ENCODE results near the gene ICOS. TPM values are rescaled to one million over a fixed set of nuclear protein-coding genes. Genes with fewer than 3 reads are reported as not detected.
A peak's percentile ranks its signal among the peaks of the same experiment; 100 is the strongest.

The ICOS gene
- total RNA-seq = under 1 TPM in 1 of 2 donors, not detected in 1; 0.49 TPM
- under 1 TPM in 1 of 2 donors, not detected in 1; 0.10 TPM for polyA plus RNA-seq
- long read RNA-seq, donor 1, partial matches to known transcripts = 0 of 1 reads
- long read RNA-seq, donor 1, other reads (novel, unspliced or antisense) = 1 of 1 reads
- long read RNA-seq, donor 2, partial matches to known transcripts = 0 of 2 reads
- long read RNA-seq, donor 2, other reads (novel, unspliced or antisense) = 2 of 2 reads

- Histone ChIP-seq H3K36me3 (ENCODE audit: control insufficient read depth in 1 of 2, insufficient read depth in 2 of 2, low read length in 1 of 2) (no peaks in the 10 kb centered on the region), H3K9me3 (ENCODE audit: control insufficient read depth, low read length) (no peaks in the 10 kb centered on the region), H3K4me3 (ENCODE audit: low read length in 2 of 2) (no peak within 1 kb of the TSS), H3K27me3 (ENCODE audit: control insufficient read depth in 1 of 2, insufficient read depth in 2 of 2, low read length in 1 of 2) (no peaks in the 10 kb centered on the region), H3K4me1 (ENCODE audit: control insufficient read depth in 1 of 2, insufficient read depth in 2 of 2, low read length in 2 of 2) (peaks cover 0 to 6% of the 10 kb centered on the region in 2 donors), H3K27ac (ENCODE audit: low read depth in 1 of 2, low read length in 2 of 2) (no peak within 1 kb of the TSS)
- DNase-seq (no peak), ATAC-seq (ENCODE audit: low FRiP score) (no peak)
- 87 to 88% methylated on average over 5 of the region's 5 CpGs for WGBS, 2 donors
- intact Hi-C loops (cut with DNase I) = no loop called here
These were observed at the start of gene ICOS for GRCh38 chr2:203936535-203936934. TSS of gene ICOS (plus strand) at chr2:203936763. CDS start at chr2:203936815, 52 bp downstream.

GRCh38 chr2:203887677-203888076 is 48.9 kb upstream of the ICOS start:
- H3K36me3 ChIP-seq (ENCODE audit: control insufficient read depth in 1 of 2, insufficient read depth in 2 of 2, low read length in 1 of 2) = no peaks in the 10 kb centered on the region
- H3K4me1 ChIP-seq (ENCODE audit: control insufficient read depth in 1 of 2, insufficient read depth in 2 of 2, low read length in 2 of 2) = no peaks in the 10 kb centered on the region
- intact Hi-C loops (cut with DNase I) = no loop called here
- H3K9me3 ChIP-seq (ENCODE audit: control insufficient read depth, low read length) = no peaks in the 10 kb centered on the region
- no peak overlapping the region for H3K4me3 ChIP-seq (ENCODE audit: low read length in 2 of 2)
- no peak for DNase-seq
- H3K27me3 ChIP-seq (ENCODE audit: control insufficient read depth in 1 of 2, insufficient read depth in 2 of 2, low read length in 1 of 2) = no peaks in the 10 kb centered on the region
- no peak for ATAC-seq (ENCODE audit: low FRiP score)
- H3K27ac ChIP-seq (ENCODE audit: low read depth in 1 of 2, low read length in 2 of 2) = no peak overlapping the region

- no peak for ATAC-seq (ENCODE audit: low FRiP score)
- Histone ChIP-seq H3K9me3 (ENCODE audit: control insufficient read depth, low read length) (no peaks in the 10 kb centered on the region), H3K4me1 (ENCODE audit: control insufficient read depth in 1 of 2, insufficient read depth in 2 of 2, low read length in 2 of 2) (no peaks in the 10 kb centered on the region), H3K27ac (ENCODE audit: low read depth in 1 of 2, low read length in 2 of 2) (no peak overlapping the region), H3K27me3 (ENCODE audit: control insufficient read depth in 1 of 2, insufficient read depth in 2 of 2, low read length in 1 of 2) (no peaks in the 10 kb centered on the region), H3K4me3 (ENCODE audit: low read length in 2 of 2) (no peak overlapping the region), H3K36me3 (ENCODE audit: control insufficient read depth in 1 of 2, insufficient read depth in 2 of 2, low read length in 1 of 2) (no peaks in the 10 kb centered on the region)
- intact Hi-C loops (cut with DNase I) = no loop called here
- 92 to 97% methylated on average over 1 of the region's 1 CpG for WGBS, 2 donors
- no peak for DNase-seq
These were observed 47.0 kb upstream of the ICOS start for GRCh38 chr2:203889542-203889941.

- DNase-seq = no peak
- Histone ChIP-seq H3K4me1 (ENCODE audit: control insufficient read depth in 1 of 2, insufficient read depth in 2 of 2, low read length in 2 of 2) (no peaks in the 10 kb centered on the region), H3K27me3 (ENCODE audit: control insufficient read depth in 1 of 2, insufficient read depth in 2 of 2, low read length in 1 of 2) (no peaks in the 10 kb centered on the region), H3K27ac (ENCODE audit: low read depth in 1 of 2, low read length in 2 of 2) (no peak overlapping the region), H3K36me3 (ENCODE audit: control insufficient read depth in 1 of 2, insufficient read depth in 2 of 2, low read length in 1 of 2) (no peaks in the 10 kb centered on the region), H3K4me3 (ENCODE audit: low read length in 2 of 2) (no peak overlapping the region), H3K9me3 (ENCODE audit: control insufficient read depth, low read length) (no peaks in the 10 kb centered on the region)
- 93 to 96% methylated on average over 1 of the region's 1 CpG for WGBS, 2 donors
- intact Hi-C loops (cut with DNase I) = no loop called here
- no peak for ATAC-seq (ENCODE audit: low FRiP score)
These were observed 46.6 kb upstream of the ICOS start for GRCh38 chr2:203889944-203890343.

GRCh38 chr2:203890733-203891132 is 45.8 kb upstream of the ICOS start:
- DNase-seq (no peak), ATAC-seq (ENCODE audit: low FRiP score) (no peak)
- Histone ChIP-seq H3K4me3 (ENCODE audit: low read length in 2 of 2) (no peak overlapping the region), H3K27ac (ENCODE audit: low read depth in 1 of 2, low read length in 2 of 2) (no peak overlapping the region), H3K27me3 (ENCODE audit: control insufficient read depth in 1 of 2, insufficient read depth in 2 of 2, low read length in 1 of 2) (no peaks in the 10 kb centered on the region), H3K4me1 (ENCODE audit: control insufficient read depth in 1 of 2, insufficient read depth in 2 of 2, low read length in 2 of 2) (no peaks in the 10 kb centered on the region), H3K36me3 (ENCODE audit: control insufficient read depth in 1 of 2, insufficient read depth in 2 of 2, low read length in 1 of 2) (no peaks in the 10 kb centered on the region), H3K9me3 (ENCODE audit: control insufficient read depth, low read length) (no peaks in the 10 kb centered on the region)
- intact Hi-C loops (cut with DNase I) = no loop called here
- 90 to 94% methylated on average over 1 of the region's 1 CpG for WGBS, 2 donors

- Histone ChIP-seq H3K4me3 (ENCODE audit: low read length in 2 of 2) (no peak overlapping the region), H3K9me3 (ENCODE audit: control insufficient read depth, low read length) (no peaks in the 10 kb centered on the region), H3K36me3 (ENCODE audit: control insufficient read depth in 1 of 2, insufficient read depth in 2 of 2, low read length in 1 of 2) (no peaks in the 10 kb centered on the region), H3K27me3 (ENCODE audit: control insufficient read depth in 1 of 2, insufficient read depth in 2 of 2, low read length in 1 of 2) (no peaks in the 10 kb centered on the region), H3K27ac (ENCODE audit: low read depth in 1 of 2, low read length in 2 of 2) (no peak overlapping the region), H3K4me1 (ENCODE audit: control insufficient read depth in 1 of 2, insufficient read depth in 2 of 2, low read length in 2 of 2) (no peaks in the 10 kb centered on the region)
- ATAC-seq (ENCODE audit: low FRiP score) (no peak), DNase-seq (no peak)
- intact Hi-C loops (cut with DNase I) = no loop called here
- WGBS, 2 donors = 93 to 98% methylated on average over 2 of the region's 2 CpGs
These were observed 45.1 kb upstream of the ICOS start for GRCh38 chr2:203891474-203891873.

GRCh38 chr2:203892207-203892606 is 44.4 kb upstream of the ICOS start:
- H3K27me3 ChIP-seq (ENCODE audit: control insufficient read depth in 1 of 2, insufficient read depth in 2 of 2, low read length in 1 of 2) = no peaks in the 10 kb centered on the region
- no peak for ATAC-seq (ENCODE audit: low FRiP score)

GRCh38 chr2:203893401-203893800 is 43.2 kb upstream of the ICOS start:
- no peaks in the 10 kb centered on the region for H3K27me3 ChIP-seq (ENCODE audit: control insufficient read depth in 1 of 2, insufficient read depth in 2 of 2, low read length in 1 of 2)
- no peak overlapping the region for H3K4me3 ChIP-seq (ENCODE audit: low read length in 2 of 2)
- ATAC-seq (ENCODE audit: low FRiP score) = peak; percentile 54
- DNase-seq = no peak
- H3K4me1 ChIP-seq (ENCODE audit: control insufficient read depth in 1 of 2, insufficient read depth in 2 of 2, low read length in 2 of 2) = no peaks in the 10 kb centered on the region
- intact Hi-C loops (cut with DNase I) = no loop called here
- no peaks in the 10 kb centered on the region for H3K36me3 ChIP-seq (ENCODE audit: control insufficient read depth in 1 of 2, insufficient read depth in 2 of 2, low read length in 1 of 2)
- H3K9me3 ChIP-seq (ENCODE audit: control insufficient read depth, low read length) = no peaks in the 10 kb centered on the region
- H3K27ac ChIP-seq (ENCODE audit: low read depth in 1 of 2, low read length in 2 of 2) = no peak overlapping the region

More at GRCh38 chr2:203892207-203892606, 44.4 kb upstream of the ICOS start:
- Histone ChIP-seq H3K4me1 (ENCODE audit: control insufficient read depth in 1 of 2, insufficient read depth in 2 of 2, low read length in 2 of 2) (no peaks in the 10 kb centered on the region), H3K9me3 (ENCODE audit: control insufficient read depth, low read length) (no peaks in the 10 kb centered on the region), H3K36me3 (ENCODE audit: control insufficient read depth in 1 of 2, insufficient read depth in 2 of 2, low read length in 1 of 2) (no peaks in the 10 kb centered on the region), H3K27ac (ENCODE audit: low read depth in 1 of 2, low read length in 2 of 2) (no peak overlapping the region), H3K4me3 (ENCODE audit: low read length in 2 of 2) (no peak overlapping the region)
- 84 to 94% methylated on average over 4 of the region's 4 CpGs for WGBS, 2 donors
- DNase-seq = no peak
- intact Hi-C loops (cut with DNase I) = no loop called here

- H3K4me1 ChIP-seq (ENCODE audit: control insufficient read depth in 1 of 2, insufficient read depth in 2 of 2, low read length in 2 of 2) = no peaks in the 10 kb centered on the region
- no peaks in the 10 kb centered on the region for H3K36me3 ChIP-seq (ENCODE audit: control insufficient read depth in 1 of 2, insufficient read depth in 2 of 2, low read length in 1 of 2)
- H3K9me3 ChIP-seq (ENCODE audit: control insufficient read depth, low read length) = no peaks in the 10 kb centered on the region
- no peak overlapping the region for H3K27ac ChIP-seq (ENCODE audit: low read depth in 1 of 2, low read length in 2 of 2)
- intact Hi-C loops (cut with DNase I) = no loop called here
- ATAC-seq (ENCODE audit: low FRiP score) = no peak
- WGBS, 2 donors = 65 to 74% methylated on average over 7 of the region's 7 CpGs
- no peak for DNase-seq
- H3K27me3 ChIP-seq (ENCODE audit: control insufficient read depth in 1 of 2, insufficient read depth in 2 of 2, low read length in 1 of 2) = no peaks in the 10 kb centered on the region
- H3K4me3 ChIP-seq (ENCODE audit: low read length in 2 of 2) = no peak overlapping the region
These were observed 42.7 kb upstream of the ICOS start for GRCh38 chr2:203893840-203894239.
